Neural cell (in vitro differentiated cells): ENCODE measurements around the gene MPEG1.

Experiments used
- EP300 ChIP-seq: fragments of 450-650 bp; conservative IDR thresholded peaks from 2 replicates; pipeline ENCODE4 v1.6.1; 2014; ENCODE audit warnings: antibody characterized with exemption, mild to moderate bottlenecking, moderate library complexity; ENCODE audit not compliant: poor library complexity, severe bottlenecking
- POLR2AphosphoS5 ChIP-seq: IDR thresholded peaks from 2 replicates; pipeline ENCODE4 v1.6.1; 2012
- SMC3 ChIP-seq: fragments of 450-650 bp; conservative IDR thresholded peaks from 2 replicates; pipeline ENCODE4 v1.6.1; 2014; ENCODE audit warnings: antibody characterized with exemption, mild to moderate bottlenecking, moderate library complexity; ENCODE audit not compliant: poor library complexity
- TAF1 ChIP-seq: IDR thresholded peaks from 2 replicates; pipeline ENCODE4 v1.6.1; 2012; ENCODE audit warnings: low read depth
- TF ChIP-seq, protein P1 (sequence below): fragments of 450-650 bp; IDR thresholded peaks from 2 replicates; pipeline ENCODE4 v1.5.1; 2014; ENCODE audit warnings: antibody characterized with exemption, mild to moderate bottlenecking, moderate library complexity; ENCODE audit not compliant: poor library complexity, severe bottlenecking
- TF ChIP-seq, protein P2 (sequence below): IDR thresholded peaks from 2 replicates; pipeline ENCODE4 v1.6.1; 2012; ENCODE audit warnings: borderline replicate concordance

DNA sequence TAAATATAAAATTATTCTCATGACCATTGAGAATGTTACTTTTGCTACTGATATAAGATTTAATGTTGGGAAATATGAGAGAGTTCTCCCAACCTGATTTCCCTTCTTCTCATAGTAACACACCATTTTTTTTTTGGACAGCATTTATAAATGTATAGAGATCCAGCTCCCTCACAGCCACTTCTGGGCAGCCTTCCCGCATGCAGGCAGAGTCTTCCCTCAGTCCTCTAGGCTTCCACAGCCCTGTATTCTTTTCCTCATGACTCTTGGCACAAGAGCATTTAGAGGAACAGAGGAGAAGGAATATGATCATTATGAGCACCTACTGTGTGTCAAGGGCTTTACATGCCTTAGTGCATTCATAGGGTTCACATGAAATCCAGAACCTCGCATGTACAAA lies 31.8 kb downstream of the MPEG1 start:
- TF ChIP-seq, protein P1, sequence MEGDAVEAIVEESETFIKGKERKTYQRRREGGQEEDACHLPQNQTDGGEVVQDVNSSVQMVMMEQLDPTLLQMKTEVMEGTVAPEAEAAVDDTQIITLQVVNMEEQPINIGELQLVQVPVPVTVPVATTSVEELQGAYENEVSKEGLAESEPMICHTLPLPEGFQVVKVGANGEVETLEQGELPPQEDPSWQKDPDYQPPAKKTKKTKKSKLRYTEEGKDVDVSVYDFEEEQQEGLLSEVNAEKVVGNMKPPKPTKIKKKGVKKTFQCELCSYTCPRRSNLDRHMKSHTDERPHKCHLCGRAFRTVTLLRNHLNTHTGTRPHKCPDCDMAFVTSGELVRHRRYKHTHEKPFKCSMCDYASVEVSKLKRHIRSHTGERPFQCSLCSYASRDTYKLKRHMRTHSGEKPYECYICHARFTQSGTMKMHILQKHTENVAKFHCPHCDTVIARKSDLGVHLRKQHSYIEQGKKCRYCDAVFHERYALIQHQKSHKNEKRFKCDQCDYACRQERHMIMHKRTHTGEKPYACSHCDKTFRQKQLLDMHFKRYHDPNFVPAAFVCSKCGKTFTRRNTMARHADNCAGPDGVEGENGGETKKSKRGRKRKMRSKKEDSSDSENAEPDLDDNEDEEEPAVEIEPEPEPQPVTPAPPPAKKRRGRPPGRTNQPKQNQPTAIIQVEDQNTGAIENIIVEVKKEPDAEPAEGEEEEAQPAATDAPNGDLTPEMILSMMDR = no peak
- TF ChIP-seq TAF1 (no peak), POLR2AphosphoS5 (no peak), SMC3 (no peak), EP300 (no peak)
- TF ChIP-seq, protein P2, sequence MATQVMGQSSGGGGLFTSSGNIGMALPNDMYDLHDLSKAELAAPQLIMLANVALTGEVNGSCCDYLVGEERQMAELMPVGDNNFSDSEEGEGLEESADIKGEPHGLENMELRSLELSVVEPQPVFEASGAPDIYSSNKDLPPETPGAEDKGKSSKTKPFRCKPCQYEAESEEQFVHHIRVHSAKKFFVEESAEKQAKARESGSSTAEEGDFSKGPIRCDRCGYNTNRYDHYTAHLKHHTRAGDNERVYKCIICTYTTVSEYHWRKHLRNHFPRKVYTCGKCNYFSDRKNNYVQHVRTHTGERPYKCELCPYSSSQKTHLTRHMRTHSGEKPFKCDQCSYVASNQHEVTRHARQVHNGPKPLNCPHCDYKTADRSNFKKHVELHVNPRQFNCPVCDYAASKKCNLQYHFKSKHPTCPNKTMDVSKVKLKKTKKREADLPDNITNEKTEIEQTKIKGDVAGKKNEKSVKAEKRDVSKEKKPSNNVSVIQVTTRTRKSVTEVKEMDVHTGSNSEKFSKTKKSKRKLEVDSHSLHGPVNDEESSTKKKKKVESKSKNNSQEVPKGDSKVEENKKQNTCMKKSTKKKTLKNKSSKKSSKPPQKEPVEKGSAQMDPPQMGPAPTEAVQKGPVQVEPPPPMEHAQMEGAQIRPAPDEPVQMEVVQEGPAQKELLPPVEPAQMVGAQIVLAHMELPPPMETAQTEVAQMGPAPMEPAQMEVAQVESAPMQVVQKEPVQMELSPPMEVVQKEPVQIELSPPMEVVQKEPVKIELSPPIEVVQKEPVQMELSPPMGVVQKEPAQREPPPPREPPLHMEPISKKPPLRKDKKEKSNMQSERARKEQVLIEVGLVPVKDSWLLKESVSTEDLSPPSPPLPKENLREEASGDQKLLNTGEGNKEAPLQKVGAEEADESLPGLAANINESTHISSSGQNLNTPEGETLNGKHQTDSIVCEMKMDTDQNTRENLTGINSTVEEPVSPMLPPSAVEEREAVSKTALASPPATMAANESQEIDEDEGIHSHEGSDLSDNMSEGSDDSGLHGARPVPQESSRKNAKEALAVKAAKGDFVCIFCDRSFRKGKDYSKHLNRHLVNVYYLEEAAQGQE = no peak
